Neuron (in vitro differentiated cells): ENCODE measurements around the gene TRIM25.

Source experiments
- H2AFZ ChIP-seq: one replicate; pipeline ENCODE4 v1.6.1; 2013; ENCODE audit warnings: low read depth, mild to moderate bottlenecking, inconsistent platforms, low read length, moderate library complexity
- H3K27me3 ChIP-seq: one replicate; pipeline ENCODE4 v1.6.1; 2013; ENCODE audit warnings: low read length; ENCODE audit not compliant: insufficient read depth
- H3K36me3 ChIP-seq: one replicate; pipeline ENCODE4 v1.6.1; 2013; ENCODE audit warnings: low read length; ENCODE audit not compliant: insufficient read depth
- H3K4me1 ChIP-seq: one replicate; pipeline ENCODE4 v1.6.1; 2013; ENCODE audit warnings: low read length; ENCODE audit not compliant: insufficient read depth
- H3K4me3 ChIP-seq: 2 replicates; pipeline ENCODE4 v1.5.1; 2013; ENCODE audit warnings: mild to moderate bottlenecking, low read length, moderate library complexity
- H3K9me3 ChIP-seq: one replicate; pipeline ENCODE4 v1.6.1; 2013; ENCODE audit warnings: low read length

TRIM25 gene

DNA sequence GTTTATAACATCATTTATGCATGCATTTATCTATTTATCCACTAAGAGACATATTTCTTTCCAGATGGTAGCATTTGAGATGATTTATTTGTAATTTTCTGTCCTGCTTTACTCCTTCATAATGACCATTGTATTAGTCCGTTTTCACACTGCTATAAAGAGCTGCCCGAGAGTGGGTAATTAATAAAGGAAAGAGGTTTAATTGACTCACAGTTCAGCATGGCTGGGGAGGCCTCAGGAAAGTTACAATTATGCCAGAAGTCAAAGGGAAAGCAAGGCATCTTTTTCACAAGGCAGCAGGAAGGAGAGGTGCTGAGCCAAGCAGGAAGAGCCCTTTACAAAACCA is 28.6 kb downstream of the TRIM25 start:
- H3K36me3 ChIP-seq, result no peaks in the 10 kb centered on the region
- H3K27me3 ChIP-seq, result no peaks in the 10 kb centered on the region
- peaks cover 8% of the 10 kb centered on the region for H3K4me1 ChIP-seq
- peaks cover 11% of the 10 kb centered on the region for H3K9me3 ChIP-seq
- no peak overlapping the region for H2AFZ ChIP-seq
- H3K4me3 ChIP-seq, result no peak overlapping the region

GRCh38 chr17:56884483-56885311 is 29.2 kb downstream of the TRIM25 start:
- Histone ChIP-seq H3K36me3 (no peaks in the 10 kb centered on the region), H3K27me3 (no peaks in the 10 kb centered on the region), H3K4me1 (peaks cover 8% of the 10 kb centered on the region), H2AFZ (no peak overlapping the region), H3K4me3 (no peak overlapping the region), H3K9me3 (peaks cover 11% of the 10 kb centered on the region)

- peaks cover 7% of the 10 kb centered on the region for H3K9me3 ChIP-seq
- no peaks in the 10 kb centered on the region for H3K36me3 ChIP-seq
These were observed 30.2 kb downstream of the TRIM25 start for GRCh38 chr17:56883616-56884015.

DNA sequence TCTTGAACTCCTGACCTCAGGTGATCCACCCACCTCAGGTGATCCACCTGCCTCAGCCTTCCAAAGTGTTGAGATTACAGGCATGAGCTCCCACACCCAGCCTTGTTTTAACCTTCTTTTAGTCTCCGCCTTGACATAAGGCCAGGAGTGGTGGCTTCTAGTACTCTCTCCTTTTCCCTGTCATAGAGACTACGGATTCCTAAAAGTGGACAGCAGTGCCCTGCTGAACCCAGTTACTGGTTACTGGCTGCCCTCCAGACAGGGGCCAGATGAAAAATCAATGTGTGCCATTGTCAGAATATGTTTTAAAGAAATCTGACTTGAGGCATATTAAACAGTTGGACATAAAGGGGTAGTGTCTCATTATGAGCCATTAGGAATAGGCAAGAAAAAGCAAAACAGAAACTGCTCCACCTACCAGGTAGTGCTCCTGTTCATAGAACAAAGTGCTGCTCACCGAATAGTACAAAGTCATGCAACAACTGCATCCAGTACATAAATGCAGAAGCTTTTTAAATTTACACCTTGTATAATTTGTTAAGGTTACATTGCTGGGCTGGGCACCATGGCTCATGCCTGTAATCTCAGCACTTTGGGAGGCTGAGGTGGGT is 32.1 kb downstream of the TRIM25 start:
- no peaks in the 10 kb centered on the region for H3K36me3 ChIP-seq
- H3K9me3 ChIP-seq, result peaks cover 4% of the 10 kb centered on the region
- no peak overlapping the region for H3K4me3 ChIP-seq
- no peak overlapping the region for H2AFZ ChIP-seq
- H3K4me1 ChIP-seq, result peaks cover 8% of the 10 kb centered on the region
- no peaks in the 10 kb centered on the region for H3K27me3 ChIP-seq

More at GRCh38 chr17:56883616-56884015, 30.2 kb downstream of the TRIM25 start:
- Histone ChIP-seq H2AFZ (no peak overlapping the region), H3K4me1 (peaks cover 8% of the 10 kb centered on the region), H3K4me3 (no peak overlapping the region), H3K27me3 (no peaks in the 10 kb centered on the region)

DNA sequence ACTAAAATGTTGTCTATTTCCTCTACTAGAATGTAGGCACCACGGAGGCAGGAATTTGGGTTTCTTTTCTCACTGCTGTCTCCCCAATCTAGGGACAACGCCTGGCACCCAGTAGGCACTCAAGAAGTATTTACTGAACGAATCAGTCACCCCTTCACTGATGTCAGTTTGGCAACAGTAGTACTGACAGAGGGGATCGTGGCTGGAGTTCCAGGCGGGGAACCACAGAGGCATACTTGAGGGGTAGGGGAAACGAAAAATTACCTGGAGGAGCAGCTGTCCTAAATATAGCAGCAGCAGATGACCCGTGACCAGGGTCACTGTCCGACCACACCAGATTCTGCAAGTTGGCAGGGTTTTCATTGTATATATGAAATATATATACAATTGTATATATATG is 33.3 kb downstream of the TRIM25 start:
- no peak overlapping the region for H3K4me3 ChIP-seq
- no peak overlapping the region for H2AFZ ChIP-seq
- H3K27me3 ChIP-seq, result no peaks in the 10 kb centered on the region
- H3K9me3 ChIP-seq, result peaks cover 4% of the 10 kb centered on the region
- no peaks in the 10 kb centered on the region for H3K36me3 ChIP-seq
- peaks cover 8% of the 10 kb centered on the region for H3K4me1 ChIP-seq

DNA sequence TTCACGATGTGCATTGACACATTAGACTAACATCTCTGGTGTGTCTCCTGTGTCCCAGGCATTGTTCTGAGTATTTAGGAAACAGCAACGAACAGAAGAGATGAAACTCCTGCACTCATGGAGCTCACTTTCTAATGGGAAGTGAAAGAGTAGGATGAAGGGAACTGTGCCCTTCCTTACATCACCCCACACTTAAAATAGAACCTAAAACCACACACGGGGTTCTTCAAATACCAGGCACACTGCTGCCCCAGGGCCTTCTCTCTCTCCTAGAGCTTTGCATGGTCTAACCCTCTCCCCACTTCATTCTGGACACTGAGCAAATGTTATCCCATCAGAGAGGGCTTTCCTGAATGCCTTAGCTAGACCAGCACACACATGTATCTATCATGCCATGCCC is 33.7 kb downstream of the TRIM25 start:
- no peak overlapping the region for H2AFZ ChIP-seq
- no peak overlapping the region for H3K4me3 ChIP-seq
- H3K36me3 ChIP-seq, result no peaks in the 10 kb centered on the region
- peaks cover 8% of the 10 kb centered on the region for H3K4me1 ChIP-seq
- peaks cover 4% of the 10 kb centered on the region for H3K9me3 ChIP-seq
- H3K27me3 ChIP-seq, result no peaks in the 10 kb centered on the region

DNA sequence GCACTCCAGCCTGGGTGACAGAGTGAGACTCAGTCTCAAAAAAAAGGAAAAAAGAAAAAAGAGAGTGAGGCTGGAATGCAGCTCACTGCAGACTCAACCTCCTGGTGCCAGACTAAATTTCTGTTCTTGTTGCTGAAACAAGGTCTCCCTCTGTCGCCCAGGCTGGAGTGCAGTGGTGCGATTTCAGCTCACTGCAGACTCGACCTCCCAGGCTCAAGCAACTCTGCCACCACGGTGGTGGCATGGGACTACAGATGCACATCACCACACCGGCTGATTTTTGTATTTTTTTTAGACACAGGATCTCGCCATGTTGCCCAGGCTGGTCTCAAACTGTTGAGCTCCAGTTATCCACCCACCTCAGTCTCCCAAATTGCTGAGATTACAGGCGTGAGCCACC is 34.6 kb downstream of the TRIM25 start:
- H3K4me3 ChIP-seq, result no peak overlapping the region
- no peaks in the 10 kb centered on the region for H3K4me1 ChIP-seq
- H3K9me3 ChIP-seq, result peaks cover 4% of the 10 kb centered on the region
- H3K36me3 ChIP-seq, result no peaks in the 10 kb centered on the region
- H2AFZ ChIP-seq, result no peak overlapping the region
- H3K27me3 ChIP-seq, result no peaks in the 10 kb centered on the region

GRCh38 chr17:56876766-56877179 is 37.1 kb downstream of the TRIM25 start:
- H2AFZ ChIP-seq, result no peak overlapping the region
- no peaks in the 10 kb centered on the region for H3K36me3 ChIP-seq
- no peak overlapping the region for H3K4me3 ChIP-seq
- H3K4me1 ChIP-seq, result no peaks in the 10 kb centered on the region
- H3K27me3 ChIP-seq, result no peaks in the 10 kb centered on the region
- peaks cover 4% of the 10 kb centered on the region for H3K9me3 ChIP-seq

GRCh38 chr17:56870081-56870651 is 43.7 kb downstream of the TRIM25 start:
- H3K9me3 ChIP-seq, result no peaks in the 10 kb centered on the region
- H3K27me3 ChIP-seq, result no peaks in the 10 kb centered on the region
- H3K36me3 ChIP-seq, result no peaks in the 10 kb centered on the region
- H3K4me1 ChIP-seq, result no peaks in the 10 kb centered on the region
- no peak overlapping the region for H2AFZ ChIP-seq
- no peak overlapping the region for H3K4me3 ChIP-seq

GRCh38 chr17:56868716-56869115 is 45.1 kb downstream of the TRIM25 start:
- H3K36me3 ChIP-seq, result no peaks in the 10 kb centered on the region
- no peaks in the 10 kb centered on the region for H3K27me3 ChIP-seq
- H3K4me1 ChIP-seq, result no peaks in the 10 kb centered on the region
- H2AFZ ChIP-seq, result no peak overlapping the region
- H3K9me3 ChIP-seq, result no peaks in the 10 kb centered on the region
- H3K4me3 ChIP-seq, result no peak overlapping the region

GRCh38 chr17:56867948-56868376 is 45.9 kb downstream of the TRIM25 start:
- H3K4me1 ChIP-seq, result no peaks in the 10 kb centered on the region
- no peak overlapping the region for H2AFZ ChIP-seq
- no peaks in the 10 kb centered on the region for H3K27me3 ChIP-seq
- no peaks in the 10 kb centered on the region for H3K9me3 ChIP-seq
- peaks cover 2% of the 10 kb centered on the region for H3K36me3 ChIP-seq
- H3K4me3 ChIP-seq, result no peak overlapping the region

DNA sequence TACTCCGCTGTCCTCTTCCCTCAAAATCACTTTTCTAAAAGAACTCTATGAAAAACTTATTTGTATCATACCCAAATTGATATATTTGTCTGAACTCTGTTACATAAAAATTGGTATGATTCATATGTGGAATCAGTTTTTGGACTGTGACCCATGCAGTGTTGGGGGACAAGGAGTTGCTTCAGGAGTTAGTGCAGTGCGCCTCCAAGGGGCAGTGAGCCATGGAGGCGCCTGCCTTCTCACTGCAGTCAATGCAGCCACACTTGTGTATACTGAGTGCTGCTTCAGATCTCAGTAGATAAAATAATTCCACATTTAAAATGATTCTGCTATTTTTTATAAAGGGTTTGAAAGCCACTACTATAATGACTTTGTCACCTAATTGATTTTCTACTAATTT is 47.4 kb downstream of the TRIM25 start:
- Histone ChIP-seq H3K27me3 (no peaks in the 10 kb centered on the region), H3K4me3 (no peak overlapping the region), H3K4me1 (no peaks in the 10 kb centered on the region), H3K36me3 (peaks cover 3% of the 10 kb centered on the region), H2AFZ (no peak overlapping the region), H3K9me3 (no peaks in the 10 kb centered on the region)

GRCh38 chr17:56866076-56866475 is 47.8 kb downstream of the TRIM25 start:
- Histone ChIP-seq H3K36me3 (peaks cover 3% of the 10 kb centered on the region), H3K4me3 (no peak overlapping the region), H3K4me1 (no peaks in the 10 kb centered on the region), H2AFZ (no peak overlapping the region), H3K9me3 (no peaks in the 10 kb centered on the region), H3K27me3 (no peaks in the 10 kb centered on the region)
